Measurements from ENCODE around the gene FGFR2. TPM values are rescaled to one million over a fixed set of nuclear protein-coding genes. Genes with fewer than 3 reads are reported as not detected.

Gene FGFR2
- polyA plus RNA-seq, 1 donor from 2014 or later = 14.8 TPM

DNA sequence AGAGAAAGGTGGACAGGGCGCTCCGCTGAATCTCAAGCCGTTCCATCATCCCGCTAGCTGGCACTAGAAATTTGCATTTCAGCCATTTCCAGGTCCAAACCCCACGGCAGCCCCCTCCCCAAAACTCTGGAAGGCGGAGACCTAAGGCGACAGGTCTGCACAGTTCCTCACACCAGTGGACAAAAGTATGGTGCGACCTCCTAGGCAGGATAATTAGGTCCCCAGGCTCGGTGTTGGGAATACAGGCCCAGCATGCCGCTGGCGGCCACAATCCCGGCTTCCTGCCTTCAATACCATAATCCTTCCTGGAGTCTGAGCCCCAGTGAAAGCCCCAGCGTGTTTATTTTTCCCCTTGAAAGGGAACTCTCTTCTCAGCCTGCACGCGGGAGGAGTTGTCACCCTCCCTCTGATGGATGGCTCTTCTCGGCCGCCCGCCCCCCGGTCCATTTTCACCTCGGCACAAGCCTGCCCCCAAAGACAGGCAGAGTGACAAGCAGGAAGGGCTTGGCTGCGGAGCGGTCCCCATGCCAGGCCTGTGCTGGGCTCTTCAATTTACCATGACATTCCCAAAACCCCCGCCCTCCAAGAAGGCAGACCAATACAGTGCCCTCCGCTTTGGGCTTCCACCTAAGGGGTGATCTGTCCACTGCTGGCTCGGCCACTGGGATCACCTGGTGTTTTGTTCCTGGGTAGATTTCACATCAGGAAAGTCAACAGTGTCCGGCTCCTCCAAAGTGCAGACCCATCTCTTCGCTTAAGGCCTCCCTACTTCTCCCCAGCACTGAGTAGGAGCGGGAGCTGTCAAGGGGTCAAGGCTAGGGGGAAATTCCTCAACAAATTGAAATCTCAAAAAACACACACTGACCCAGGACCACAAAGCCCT, 2.2 kb downstream of the FGFR2 start:
- Histone ChIP-seq H2AFZ (ENCODE audit: low read depth, low read length) (no peak overlapping the region), H3K27ac (ENCODE audit: low read length) (no peak overlapping the region), H3K9me2 (ENCODE audit: insufficient read depth, low read length) (no peaks in the 10 kb centered on the region), H3K36me3 (ENCODE audit: insufficient read depth, low read length) (peaks cover 7% of the 10 kb centered on the region), H3K79me2 (replicated peaks; ENCODE audit: insufficient read depth, low read length) (no peaks in the 10 kb centered on the region), H3K27me3 (ENCODE audit: insufficient read depth, low read depth, low read length) (peaks cover 71% of the 10 kb centered on the region), H3F3A (ENCODE audit: insufficient read depth, low read length, poor library complexity, severe bottlenecking) (no peaks in the 10 kb centered on the region), H4K20me1 (ENCODE audit: insufficient read depth) (no peaks in the 10 kb centered on the region), H3K9ac (ENCODE audit: low read length) (peak overlapping the region; percentile 59), H3K4me2 (ENCODE audit: low read length) (peak overlapping the region; percentile 20), H3K9me3 (ENCODE audit: low read length) (peaks cover 4% of the 10 kb centered on the region), H3K4me3 (ENCODE audit: low read length) (peak overlapping the region; percentile 87)
- TF ChIP-seq RAD21 (conservative IDR thresholded peaks at IDR 0.05) = no peak
- no peak for TF ChIP-seq TAF1 (IDR thresholded peaks at IDR 0.05; ENCODE audit: low read depth)
- TF ChIP-seq, protein P1, sequence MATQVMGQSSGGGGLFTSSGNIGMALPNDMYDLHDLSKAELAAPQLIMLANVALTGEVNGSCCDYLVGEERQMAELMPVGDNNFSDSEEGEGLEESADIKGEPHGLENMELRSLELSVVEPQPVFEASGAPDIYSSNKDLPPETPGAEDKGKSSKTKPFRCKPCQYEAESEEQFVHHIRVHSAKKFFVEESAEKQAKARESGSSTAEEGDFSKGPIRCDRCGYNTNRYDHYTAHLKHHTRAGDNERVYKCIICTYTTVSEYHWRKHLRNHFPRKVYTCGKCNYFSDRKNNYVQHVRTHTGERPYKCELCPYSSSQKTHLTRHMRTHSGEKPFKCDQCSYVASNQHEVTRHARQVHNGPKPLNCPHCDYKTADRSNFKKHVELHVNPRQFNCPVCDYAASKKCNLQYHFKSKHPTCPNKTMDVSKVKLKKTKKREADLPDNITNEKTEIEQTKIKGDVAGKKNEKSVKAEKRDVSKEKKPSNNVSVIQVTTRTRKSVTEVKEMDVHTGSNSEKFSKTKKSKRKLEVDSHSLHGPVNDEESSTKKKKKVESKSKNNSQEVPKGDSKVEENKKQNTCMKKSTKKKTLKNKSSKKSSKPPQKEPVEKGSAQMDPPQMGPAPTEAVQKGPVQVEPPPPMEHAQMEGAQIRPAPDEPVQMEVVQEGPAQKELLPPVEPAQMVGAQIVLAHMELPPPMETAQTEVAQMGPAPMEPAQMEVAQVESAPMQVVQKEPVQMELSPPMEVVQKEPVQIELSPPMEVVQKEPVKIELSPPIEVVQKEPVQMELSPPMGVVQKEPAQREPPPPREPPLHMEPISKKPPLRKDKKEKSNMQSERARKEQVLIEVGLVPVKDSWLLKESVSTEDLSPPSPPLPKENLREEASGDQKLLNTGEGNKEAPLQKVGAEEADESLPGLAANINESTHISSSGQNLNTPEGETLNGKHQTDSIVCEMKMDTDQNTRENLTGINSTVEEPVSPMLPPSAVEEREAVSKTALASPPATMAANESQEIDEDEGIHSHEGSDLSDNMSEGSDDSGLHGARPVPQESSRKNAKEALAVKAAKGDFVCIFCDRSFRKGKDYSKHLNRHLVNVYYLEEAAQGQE (IDR thresholded peaks at IDR 0.05; ENCODE audit: borderline replicate concordance) = no peak
- TF ChIP-seq SMC3 (conservative IDR thresholded peaks at IDR 0.05; ENCODE audit: poor library complexity) = no peak
- no peak for TF ChIP-seq EP300 (conservative IDR thresholded peaks at IDR 0.05; ENCODE audit: poor library complexity, severe bottlenecking)
- TF ChIP-seq, protein P2, sequence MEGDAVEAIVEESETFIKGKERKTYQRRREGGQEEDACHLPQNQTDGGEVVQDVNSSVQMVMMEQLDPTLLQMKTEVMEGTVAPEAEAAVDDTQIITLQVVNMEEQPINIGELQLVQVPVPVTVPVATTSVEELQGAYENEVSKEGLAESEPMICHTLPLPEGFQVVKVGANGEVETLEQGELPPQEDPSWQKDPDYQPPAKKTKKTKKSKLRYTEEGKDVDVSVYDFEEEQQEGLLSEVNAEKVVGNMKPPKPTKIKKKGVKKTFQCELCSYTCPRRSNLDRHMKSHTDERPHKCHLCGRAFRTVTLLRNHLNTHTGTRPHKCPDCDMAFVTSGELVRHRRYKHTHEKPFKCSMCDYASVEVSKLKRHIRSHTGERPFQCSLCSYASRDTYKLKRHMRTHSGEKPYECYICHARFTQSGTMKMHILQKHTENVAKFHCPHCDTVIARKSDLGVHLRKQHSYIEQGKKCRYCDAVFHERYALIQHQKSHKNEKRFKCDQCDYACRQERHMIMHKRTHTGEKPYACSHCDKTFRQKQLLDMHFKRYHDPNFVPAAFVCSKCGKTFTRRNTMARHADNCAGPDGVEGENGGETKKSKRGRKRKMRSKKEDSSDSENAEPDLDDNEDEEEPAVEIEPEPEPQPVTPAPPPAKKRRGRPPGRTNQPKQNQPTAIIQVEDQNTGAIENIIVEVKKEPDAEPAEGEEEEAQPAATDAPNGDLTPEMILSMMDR (IDR thresholded peaks at IDR 0.05; ENCODE audit: poor library complexity, severe bottlenecking) = no peak
- no peak for TF ChIP-seq POLR2AphosphoS5 (IDR thresholded peaks at IDR 0.05)
- no peak for TF ChIP-seq EZH2 (IDR thresholded peaks at IDR 0.05; ENCODE audit: borderline replicate concordance, insufficient read depth, low read length, poor library complexity, severe bottlenecking)
- TF ChIP-seq MXI1 (conservative IDR thresholded peaks at IDR 0.05; ENCODE audit: poor library complexity, severe bottlenecking) = no peak

DNA sequence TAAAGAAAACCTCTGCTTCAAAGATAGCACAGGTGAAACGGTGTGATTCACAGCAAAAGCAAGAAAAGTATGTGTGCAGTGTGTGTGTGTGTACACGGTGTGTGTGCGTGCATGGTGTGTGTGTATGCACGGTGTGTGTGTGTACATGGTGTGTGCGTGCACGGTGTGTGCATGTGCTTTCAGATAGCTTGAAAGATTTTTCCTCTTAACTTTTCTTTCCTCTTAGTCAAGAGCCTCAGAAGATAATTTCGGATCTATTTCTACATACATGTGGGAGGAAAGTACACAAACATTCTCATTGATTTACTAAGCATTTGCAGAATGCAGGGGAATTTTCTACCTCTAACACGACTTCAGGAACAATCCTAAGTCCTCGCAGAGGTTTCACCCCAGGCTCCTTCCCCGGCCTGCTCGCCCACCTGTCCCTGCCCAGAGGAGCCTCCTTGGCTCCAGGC, 2.9 kb downstream of the FGFR2 start:
- Histone ChIP-seq H3K4me3 (ENCODE audit: low read length) (peak overlapping the region; percentile 87), H3K36me3 (ENCODE audit: insufficient read depth, low read length) (peaks cover 7% of the 10 kb centered on the region), H3K9me2 (ENCODE audit: insufficient read depth, low read length) (no peaks in the 10 kb centered on the region), H3K9ac (ENCODE audit: low read length) (peak overlapping the region; percentile 59), H3K27ac (ENCODE audit: low read length) (no peak overlapping the region), H3F3A (ENCODE audit: insufficient read depth, low read length, poor library complexity, severe bottlenecking) (no peaks in the 10 kb centered on the region), H4K20me1 (ENCODE audit: insufficient read depth) (no peaks in the 10 kb centered on the region), H2AFZ (ENCODE audit: low read depth, low read length) (no peak overlapping the region), H3K4me2 (ENCODE audit: low read length) (peak overlapping the region; percentile 20), H3K27me3 (ENCODE audit: insufficient read depth, low read depth, low read length) (peaks cover 71% of the 10 kb centered on the region), H3K9me3 (ENCODE audit: low read length) (peaks cover 4% of the 10 kb centered on the region), H3K79me2 (replicated peaks; ENCODE audit: insufficient read depth, low read length) (no peaks in the 10 kb centered on the region)
- TF ChIP-seq RAD21 (conservative IDR thresholded peaks at IDR 0.05) (no peak), MXI1 (conservative IDR thresholded peaks at IDR 0.05; ENCODE audit: poor library complexity, severe bottlenecking) (no peak), TAF1 (IDR thresholded peaks at IDR 0.05; ENCODE audit: low read depth) (no peak), SMC3 (conservative IDR thresholded peaks at IDR 0.05; ENCODE audit: poor library complexity) (no peak), EZH2 (IDR thresholded peaks at IDR 0.05; ENCODE audit: borderline replicate concordance, insufficient read depth, low read length, poor library complexity, severe bottlenecking) (no peak), POLR2AphosphoS5 (IDR thresholded peaks at IDR 0.05) (no peak), EP300 (conservative IDR thresholded peaks at IDR 0.05; ENCODE audit: poor library complexity, severe bottlenecking) (no peak)
- TF ChIP-seq, protein P1 (IDR thresholded peaks at IDR 0.05; ENCODE audit: borderline replicate concordance) = no peak
- TF ChIP-seq, protein P2 (IDR thresholded peaks at IDR 0.05; ENCODE audit: poor library complexity, severe bottlenecking) = no peak
